Ammon's horn (tissue), 1 donor: ENCODE measurements around the gene SLC6A18.

Experiments used
- DNase-seq: peaks from one replicate; pipeline ENCODE4 v3.0.0-alpha.2; 2016; ENCODE audit warnings: low spot score

SLC6A18 gene

GRCh38 chr5:1203311-1203967 is 21.7 kb upstream of the SLC6A18 start:
- no peak for DNase-seq

DNA sequence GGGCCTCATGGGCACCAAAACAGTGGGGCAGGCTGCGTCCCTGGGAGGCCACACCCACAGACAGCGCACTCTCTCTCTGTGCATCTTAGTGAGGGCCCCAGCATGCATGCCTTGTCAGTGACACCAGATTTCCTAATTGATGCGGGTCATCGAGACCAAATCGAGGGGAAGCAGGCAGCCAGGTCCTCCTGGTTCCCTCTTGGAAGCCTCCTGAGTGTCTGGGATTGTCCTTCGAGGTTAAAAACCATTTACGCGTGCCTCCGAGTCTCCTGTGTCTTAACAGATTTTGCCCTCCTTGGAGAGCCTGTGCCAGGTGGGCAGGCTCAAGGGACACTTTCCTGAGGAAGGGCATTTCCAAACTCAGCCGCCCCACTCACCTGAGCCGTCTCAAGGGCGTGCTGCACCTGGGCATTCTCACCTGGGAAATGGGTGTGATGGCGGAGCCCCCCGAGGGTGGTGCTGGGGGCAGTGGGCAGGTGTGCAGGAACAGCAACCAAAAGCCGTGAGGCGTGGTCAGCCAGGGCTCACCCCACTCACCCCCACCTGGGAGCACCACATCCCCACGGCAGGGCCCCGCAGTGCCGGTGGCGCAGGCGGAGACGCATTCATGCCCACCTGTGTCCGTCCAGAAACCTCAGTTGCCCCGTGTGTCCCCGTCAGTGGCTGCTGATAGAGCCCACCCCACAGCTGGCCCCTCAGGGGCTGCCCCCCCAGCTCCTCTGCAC is 21.1 kb upstream of the SLC6A18 start:
- no peak for DNase-seq

- DNase-seq, result peak; percentile 57
These were observed 20.4 kb upstream of the SLC6A18 start for GRCh38 chr5:1204693-1205242.

GRCh38 chr5:1205255-1206180 is 19.7 kb upstream of the SLC6A18 start:
- no peak for DNase-seq

- DNase-seq, result no peak
These were observed 18.4 kb upstream of the SLC6A18 start for GRCh38 chr5:1206521-1207412.

DNA sequence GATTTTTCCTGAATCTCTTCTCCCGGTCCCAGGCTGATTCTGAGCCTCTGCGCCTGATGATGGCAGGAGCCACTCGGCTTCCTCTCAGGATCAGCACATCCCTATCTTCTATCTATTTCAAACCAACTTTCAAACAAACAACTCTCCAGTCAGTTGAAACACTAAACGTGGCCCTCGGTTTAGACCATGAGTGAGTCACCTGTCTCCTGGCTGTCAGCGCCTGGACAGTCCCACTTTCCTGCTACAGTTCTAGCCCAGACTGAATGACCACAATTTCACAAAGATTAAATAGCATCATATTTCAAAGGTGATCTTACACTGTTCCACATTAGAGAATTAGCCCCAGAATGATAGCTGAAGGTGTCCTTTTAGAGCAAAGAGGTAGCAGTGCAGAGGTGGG is 17.6 kb upstream of the SLC6A18 start:
- no peak for DNase-seq

DNA sequence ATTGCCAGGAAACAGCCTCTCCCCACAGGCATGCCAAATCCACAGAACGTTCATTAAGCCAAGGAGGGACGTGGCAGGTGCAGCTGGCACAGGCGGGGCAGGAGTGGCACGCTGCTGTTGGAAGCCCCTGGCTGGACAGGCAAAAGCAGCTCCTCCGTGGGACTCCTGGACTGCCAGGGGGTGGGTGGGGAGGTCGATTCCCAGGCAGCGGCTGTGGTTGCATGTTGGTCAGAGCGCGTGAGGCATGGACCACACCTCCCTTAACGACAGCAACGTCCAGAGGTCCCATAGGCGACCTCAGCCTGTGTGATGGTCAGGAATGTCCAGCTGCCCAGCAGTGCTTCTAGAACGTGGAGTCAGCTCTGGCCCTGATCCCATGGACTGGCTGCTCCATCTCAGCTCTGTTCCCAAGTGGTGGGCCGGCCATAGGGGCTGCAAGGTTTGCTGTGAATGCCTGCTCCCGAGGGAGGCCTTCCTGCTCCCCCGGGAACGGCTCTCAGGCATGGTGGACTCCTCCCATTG is 16.9 kb upstream of the SLC6A18 start:
- DNase-seq, result no peak

GRCh38 chr5:1208743-1209488 is 16.3 kb upstream of the SLC6A18 start:
- no peak for DNase-seq

- DNase-seq, result no peak
These were observed 15.7 kb upstream of the SLC6A18 start for GRCh38 chr5:1209489-1209852.

DNA sequence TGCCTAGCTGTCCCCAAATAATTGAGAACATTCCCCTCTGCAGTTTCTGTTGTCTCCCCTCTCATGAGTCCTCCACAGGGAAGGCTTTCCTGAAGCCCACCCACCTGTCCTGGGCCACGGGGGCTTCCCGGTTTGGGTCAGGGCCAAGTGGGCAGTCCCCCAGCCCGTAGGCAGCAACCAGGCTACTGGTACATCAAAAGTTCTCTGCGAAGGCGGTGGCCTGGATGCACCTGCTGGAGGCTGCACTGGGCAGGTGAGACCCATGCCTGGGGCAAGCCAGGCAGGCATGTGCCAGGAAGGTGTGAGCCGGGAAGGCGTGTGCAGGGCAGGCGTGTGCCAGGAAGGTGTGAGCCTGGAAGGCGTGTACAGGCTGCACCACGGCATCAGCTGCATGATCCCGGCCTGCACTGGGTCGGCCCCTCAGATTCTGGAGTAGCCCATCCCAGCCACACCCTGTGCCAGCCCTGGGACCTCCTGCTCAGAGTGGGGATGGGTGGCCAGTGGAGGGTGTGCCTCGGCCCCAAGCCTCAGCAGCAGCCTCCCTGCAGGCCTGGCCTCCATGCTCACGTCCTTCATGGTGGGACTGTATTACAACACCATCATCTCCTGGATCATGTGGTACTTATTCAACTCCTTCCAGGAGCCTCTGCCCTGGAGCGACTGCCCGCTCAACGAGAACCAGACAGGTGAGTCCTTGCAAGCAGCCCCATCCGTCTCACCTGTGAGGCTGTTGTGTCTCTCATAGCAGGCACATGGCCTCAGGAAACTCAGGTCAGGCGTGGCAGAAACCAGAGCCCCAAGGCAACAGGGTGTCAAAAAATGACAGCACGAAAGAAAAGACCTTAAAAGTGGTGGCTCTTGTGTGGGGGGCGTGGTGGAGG is 15.0 kb upstream of the SLC6A18 start:
- no peak for DNase-seq

GRCh38 chr5:1210832-1211251 is 14.3 kb upstream of the SLC6A18 start:
- DNase-seq, result no peak

- DNase-seq, result no peak
These were observed 13.5 kb upstream of the SLC6A18 start for GRCh38 chr5:1211701-1212100.

DNA sequence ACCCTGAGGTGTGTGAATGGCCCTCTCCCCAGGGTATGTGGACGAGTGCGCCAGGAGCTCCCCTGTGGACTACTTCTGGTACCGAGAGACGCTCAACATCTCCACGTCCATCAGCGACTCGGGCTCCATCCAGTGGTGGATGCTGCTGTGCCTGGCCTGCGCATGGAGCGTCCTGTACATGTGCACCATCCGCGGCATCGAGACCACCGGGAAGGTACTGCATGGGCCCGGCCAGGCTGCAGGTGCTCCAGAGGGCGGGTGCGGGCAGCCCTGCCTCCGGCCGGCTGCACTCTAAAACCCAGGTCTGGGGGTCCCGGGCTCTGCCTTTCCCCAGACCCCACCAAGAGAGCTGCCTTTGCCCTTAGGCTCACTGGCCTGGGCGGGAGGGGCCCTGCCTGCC is 12.9 kb upstream of the SLC6A18 start:
- DNase-seq, result no peak

- DNase-seq, result no peak
These were observed 12.3 kb upstream of the SLC6A18 start for GRCh38 chr5:1212881-1213280.

DNA sequence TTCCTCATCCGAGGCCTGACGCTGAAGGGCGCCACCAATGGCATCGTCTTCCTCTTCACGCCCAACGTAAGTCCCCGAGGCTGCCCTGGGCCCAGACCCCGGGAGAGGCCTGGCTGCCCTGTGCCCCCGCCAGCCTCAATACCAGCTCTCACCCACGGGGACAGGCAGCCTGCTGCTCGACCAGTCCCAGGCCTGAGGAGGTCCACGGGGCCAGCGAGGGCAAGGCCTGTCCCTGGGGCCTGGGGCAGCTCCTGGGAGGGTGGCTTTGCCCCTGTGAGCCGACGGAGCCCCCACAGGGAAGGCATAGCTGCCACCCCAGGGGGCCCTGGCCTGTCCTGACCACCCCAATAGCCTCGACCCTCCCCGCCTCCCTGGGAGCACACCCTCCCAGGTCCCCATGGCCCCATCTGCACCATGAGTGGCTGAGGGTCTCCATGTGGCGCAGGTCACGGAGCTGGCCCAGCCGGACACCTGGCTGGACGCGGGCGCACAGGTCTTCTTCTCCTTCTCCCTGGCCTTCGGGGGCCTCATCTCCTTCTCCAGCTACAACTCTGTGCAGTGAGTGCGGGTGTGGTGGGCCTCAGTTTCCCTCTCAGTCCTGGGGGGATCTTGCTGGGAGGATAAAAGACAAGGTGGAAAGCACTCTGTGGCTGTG is 11.5 kb upstream of the SLC6A18 start:
- DNase-seq, result no peak

GRCh38 chr5:1214163-1214935 is 10.8 kb upstream of the SLC6A18 start:
- no peak for DNase-seq

GRCh38 chr5:1214936-1215220 is 10.3 kb upstream of the SLC6A18 start:
- DNase-seq, result no peak

- no peak for DNase-seq
These were observed 9.7 kb upstream of the SLC6A18 start for GRCh38 chr5:1215320-1216096.
